ENCODE data around the gene IMMP2L. TPM values are rescaled to one million over a fixed set of nuclear protein-coding genes. Genes with fewer than 3 reads are reported as not detected.

The IMMP2L gene
- total RNA-seq, 2 experiments from 2014 or later, result 8.9 to 18.7 TPM

DNA sequence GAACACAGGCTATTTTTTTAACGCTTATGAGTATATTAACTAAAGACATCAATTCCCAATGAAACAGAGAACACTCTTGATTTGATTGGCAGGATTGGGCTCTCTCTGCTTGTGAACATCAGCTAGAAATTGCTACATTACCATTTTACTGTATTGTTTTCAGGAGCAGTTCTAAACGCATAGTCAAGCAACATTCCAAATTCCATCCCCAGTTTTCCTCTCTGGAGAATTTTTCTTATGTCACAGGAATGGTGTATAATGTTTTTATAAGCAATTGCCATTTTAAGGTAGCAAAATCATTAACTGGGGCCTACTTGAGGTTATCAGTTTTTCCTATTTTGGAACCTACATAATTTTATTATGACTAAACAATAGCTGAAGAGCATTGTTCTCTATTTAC is 748.3 kb downstream of the IMMP2L start:
- Mint-ChIP-seq H3K4me3 (no peak overlapping the region), H3K27ac (no peak overlapping the region), H3K4me1 (ENCODE audit: low read depth) (no peaks in the 10 kb centered on the region), H3K27me3 (no peaks in the 10 kb centered on the region), H3K9me3 (no peaks in the 10 kb centered on the region), H3K36me3 (ENCODE audit: low read depth) (no peaks in the 10 kb centered on the region)
- Histone ChIP-seq H3K27ac (ENCODE audit: low read depth in 1 of 2, low read length in 2 of 2) (no peak overlapping the region), H3K27me3 (ENCODE audit: control insufficient read depth in 1 of 2, insufficient read depth in 2 of 2, low read length in 2 of 2) (no peaks in the 10 kb centered on the region), H3K9me3 (ENCODE audit: control insufficient read depth in 1 of 2, insufficient read depth in 1 of 2, low read length in 2 of 2) (no peaks in the 10 kb centered on the region), H3K4me1 (ENCODE audit: insufficient read depth, low read length) (no peaks in the 10 kb centered on the region), H3K4me3 (ENCODE audit: low read length) (no peak overlapping the region), H3K36me3 (ENCODE audit: insufficient read depth, low read length) (no peaks in the 10 kb centered on the region)
- ChIA-PET CTCF (no interaction called here), POLR2A (no interaction called here)
- intact Hi-C loops (cut with DNase I, micrococcal nuclease), result no loop called here
- DNase-seq (no peak), ATAC-seq (ENCODE audit: poor library complexity) (no peak)
- TF ChIP-seq, protein P1, sequence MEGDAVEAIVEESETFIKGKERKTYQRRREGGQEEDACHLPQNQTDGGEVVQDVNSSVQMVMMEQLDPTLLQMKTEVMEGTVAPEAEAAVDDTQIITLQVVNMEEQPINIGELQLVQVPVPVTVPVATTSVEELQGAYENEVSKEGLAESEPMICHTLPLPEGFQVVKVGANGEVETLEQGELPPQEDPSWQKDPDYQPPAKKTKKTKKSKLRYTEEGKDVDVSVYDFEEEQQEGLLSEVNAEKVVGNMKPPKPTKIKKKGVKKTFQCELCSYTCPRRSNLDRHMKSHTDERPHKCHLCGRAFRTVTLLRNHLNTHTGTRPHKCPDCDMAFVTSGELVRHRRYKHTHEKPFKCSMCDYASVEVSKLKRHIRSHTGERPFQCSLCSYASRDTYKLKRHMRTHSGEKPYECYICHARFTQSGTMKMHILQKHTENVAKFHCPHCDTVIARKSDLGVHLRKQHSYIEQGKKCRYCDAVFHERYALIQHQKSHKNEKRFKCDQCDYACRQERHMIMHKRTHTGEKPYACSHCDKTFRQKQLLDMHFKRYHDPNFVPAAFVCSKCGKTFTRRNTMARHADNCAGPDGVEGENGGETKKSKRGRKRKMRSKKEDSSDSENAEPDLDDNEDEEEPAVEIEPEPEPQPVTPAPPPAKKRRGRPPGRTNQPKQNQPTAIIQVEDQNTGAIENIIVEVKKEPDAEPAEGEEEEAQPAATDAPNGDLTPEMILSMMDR (IDR thresholded peaks at IDR 0.05), result no peak

- H3K4me1 Mint-ChIP-seq (ENCODE audit: low read depth), result no peaks in the 10 kb centered on the region
- TF ChIP-seq, protein P1 (IDR thresholded peaks at IDR 0.05), result no peak
- Histone ChIP-seq H3K27me3 (ENCODE audit: control insufficient read depth in 1 of 2, insufficient read depth in 2 of 2, low read length in 2 of 2) (no peaks in the 10 kb centered on the region), H3K27ac (ENCODE audit: low read depth in 1 of 2, low read length in 2 of 2) (no peak overlapping the region), H3K4me1 (ENCODE audit: insufficient read depth, low read length) (no peaks in the 10 kb centered on the region), H3K36me3 (ENCODE audit: insufficient read depth, low read length) (no peaks in the 10 kb centered on the region), H3K9me3 (ENCODE audit: control insufficient read depth in 1 of 2, insufficient read depth in 1 of 2, low read length in 2 of 2) (no peaks in the 10 kb centered on the region), H3K4me3 (ENCODE audit: low read length) (no peak overlapping the region)
- no peak for ATAC-seq (ENCODE audit: poor library complexity)
- H3K4me3 Mint-ChIP-seq, result no peak overlapping the region
- DNase-seq, result no peak
- no peaks in the 10 kb centered on the region for H3K36me3 Mint-ChIP-seq (ENCODE audit: low read depth)
- H3K9me3 Mint-ChIP-seq, result no peaks in the 10 kb centered on the region
- no peaks in the 10 kb centered on the region for H3K27me3 Mint-ChIP-seq
- ChIA-PET POLR2A (no interaction called here), CTCF (no interaction called here)
- intact Hi-C loops (cut with DNase I, micrococcal nuclease), result no loop called here
- H3K27ac Mint-ChIP-seq, result no peak overlapping the region
These were observed 752.5 kb downstream of the IMMP2L start for GRCh38 chr7:110809832-110810231.

GRCh38 chr7:110808361-110808760 is 753.9 kb downstream of the IMMP2L start:
- DNase-seq, result no peak
- Mint-ChIP-seq H3K27ac (no peak overlapping the region), H3K9me3 (no peaks in the 10 kb centered on the region), H3K36me3 (ENCODE audit: low read depth) (no peaks in the 10 kb centered on the region), H3K4me3 (no peak overlapping the region), H3K4me1 (ENCODE audit: low read depth) (no peaks in the 10 kb centered on the region), H3K27me3 (no peaks in the 10 kb centered on the region)
- CTCF ChIA-PET, result interaction anchor here (0.5 kb wide), 1 partner anchor 953 kb away, joined by 3 read pairs; no protein-coding TSS in a partner anchor
- H3K4me3 ChIP-seq (ENCODE audit: low read length), result no peak overlapping the region
- ATAC-seq (ENCODE audit: poor library complexity), result no peak
- H3K27me3 ChIP-seq (ENCODE audit: control insufficient read depth in 1 of 2, insufficient read depth in 2 of 2, low read length in 2 of 2), result no peaks in the 10 kb centered on the region
- no peaks in the 10 kb centered on the region for H3K4me1 ChIP-seq (ENCODE audit: insufficient read depth, low read length)
- H3K36me3 ChIP-seq (ENCODE audit: insufficient read depth, low read length), result no peaks in the 10 kb centered on the region
- H3K27ac ChIP-seq (ENCODE audit: low read depth in 1 of 2, low read length in 2 of 2), result no peak overlapping the region
- POLR2A ChIA-PET, result no interaction called here
- TF ChIP-seq, protein P1 (IDR thresholded peaks at IDR 0.05), result no peak
- intact Hi-C loops (cut with DNase I, micrococcal nuclease), result no loop called here
- H3K9me3 ChIP-seq (ENCODE audit: control insufficient read depth in 1 of 2, insufficient read depth in 1 of 2, low read length in 2 of 2), result no peaks in the 10 kb centered on the region
